H1 (cell line): Measurements from ENCODE around the gene OR2T6.

ENCODE experiments used
- CTCF ChIP-seq, 3 experiments: IDR thresholded peaks; 1 replicate in 2 of 3; 2 replicates in 1 of 3; pipeline versions ENCODE4 v1.5.1 to v1.6.1; 2011; ENCODE audit warnings: low read length in 3 of 3, mild to moderate bottlenecking in 3 of 3, inconsistent platforms in 2 of 3, low read depth in 1 of 3, moderate library complexity in 1 of 3; ENCODE audit not compliant: insufficient read depth in 1 of 3; ENCODE audit errors: control extremely low read depth in 1 of 3
- EP300 ChIP-seq, 2 experiments: IDR thresholded peaks; 1 replicate in 1 of 2; 2 replicates in 1 of 2; pipeline ENCODE4 v1.6.1; 2011 to 2012; ENCODE audit warnings: low read depth in 2 of 2, low read length in 2 of 2, mild to moderate bottlenecking in 2 of 2, borderline replicate concordance in 1 of 2, inconsistent platforms in 1 of 2, moderate library complexity in 1 of 2
- POLR2AphosphoS5 ChIP-seq: IDR thresholded peaks from 2 replicates; pipeline ENCODE4 v1.6.1; 2011; ENCODE audit warnings: low read depth, low read length

- TF ChIP-seq POLR2AphosphoS5 (no peak), CTCF (IDR thresholded peaks at IDR 0.05; ENCODE audit: control extremely low read depth in 1 of 3, insufficient read depth in 1 of 3, low read depth in 1 of 3, low read length in 3 of 3) (no peak), EP300 (IDR thresholded peaks at IDR 0.05; ENCODE audit: borderline replicate concordance in 1 of 2, low read depth in 2 of 2, low read length in 2 of 2) (no peak)
Observed at GRCh38 chr1:248417854-248418253, 42.3 kb downstream of the OR2T6 start.
